ENCODE measurements around the gene TOMM34.

- TF ChIP-seq CTCF (conservative IDR thresholded peaks at IDR 0.05; ENCODE audit: low read depth in 2 of 2) (no peak), POLR2AphosphoS5 (IDR thresholded peaks at IDR 0.05; ENCODE audit: low read depth) (no peak), EZH2 (IDR thresholded peaks at IDR 0.05; ENCODE audit: low read depth, unreplicated experiment) (no peak), REST (IDR thresholded peaks at IDR 0.05; ENCODE audit: unreplicated experiment) (no peak), NANOG (IDR thresholded peaks at IDR 0.05; ENCODE audit: borderline replicate concordance) (no peak), JUNB (IDR thresholded peaks at IDR 0.05; ENCODE audit: unreplicated experiment) (no peak)
Measured at GRCh38 chr20:44912189-44912588, 48.0 kb downstream of the TOMM34 start.

Measured in GM23338 (cell line).